NCI-H1048 (cell line): ENCODE measurements around the gene VSX1.

Experiments
- DNase-seq: peaks from one replicate; lab custom pipeline; 2025; lab: John Stamatoyannopoulos, UW

Gene VSX1

DNA sequence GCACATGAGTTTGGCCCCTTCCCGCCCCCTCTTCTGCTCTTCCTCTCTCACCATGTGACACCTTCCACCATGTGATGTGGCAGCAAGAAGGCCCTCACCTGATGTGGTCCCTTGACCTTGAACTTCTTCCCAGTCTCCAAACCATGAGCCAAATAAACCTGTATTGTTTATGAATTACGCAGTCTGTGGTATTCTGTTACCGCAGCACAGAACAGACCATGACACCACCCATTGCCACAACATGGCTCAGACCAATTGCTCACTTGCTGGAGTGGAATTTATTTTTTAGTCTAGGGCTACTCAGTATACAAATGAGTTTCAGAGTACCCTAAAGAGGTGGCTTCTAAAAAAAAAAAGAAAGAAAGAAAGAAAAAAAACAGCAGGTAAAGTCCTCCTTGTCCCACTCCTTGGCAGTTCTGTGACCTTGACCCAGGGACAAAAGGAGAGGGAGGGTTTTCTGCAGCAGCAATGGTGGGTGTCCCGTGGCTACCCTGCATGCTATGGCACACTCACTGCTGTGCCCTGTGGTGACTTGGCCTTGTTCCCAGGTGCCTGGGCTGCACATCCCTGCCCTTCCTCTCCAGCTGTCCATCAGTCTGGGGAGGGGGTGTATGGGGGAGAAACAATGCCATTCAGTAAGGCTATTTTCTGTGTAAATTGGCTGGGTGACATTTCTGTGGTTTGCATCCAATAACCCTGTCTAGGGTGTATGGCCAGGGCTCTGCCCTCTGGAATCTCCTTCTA is 5.4 kb upstream of the VSX1 start:
- no peak for DNase-seq

DNA sequence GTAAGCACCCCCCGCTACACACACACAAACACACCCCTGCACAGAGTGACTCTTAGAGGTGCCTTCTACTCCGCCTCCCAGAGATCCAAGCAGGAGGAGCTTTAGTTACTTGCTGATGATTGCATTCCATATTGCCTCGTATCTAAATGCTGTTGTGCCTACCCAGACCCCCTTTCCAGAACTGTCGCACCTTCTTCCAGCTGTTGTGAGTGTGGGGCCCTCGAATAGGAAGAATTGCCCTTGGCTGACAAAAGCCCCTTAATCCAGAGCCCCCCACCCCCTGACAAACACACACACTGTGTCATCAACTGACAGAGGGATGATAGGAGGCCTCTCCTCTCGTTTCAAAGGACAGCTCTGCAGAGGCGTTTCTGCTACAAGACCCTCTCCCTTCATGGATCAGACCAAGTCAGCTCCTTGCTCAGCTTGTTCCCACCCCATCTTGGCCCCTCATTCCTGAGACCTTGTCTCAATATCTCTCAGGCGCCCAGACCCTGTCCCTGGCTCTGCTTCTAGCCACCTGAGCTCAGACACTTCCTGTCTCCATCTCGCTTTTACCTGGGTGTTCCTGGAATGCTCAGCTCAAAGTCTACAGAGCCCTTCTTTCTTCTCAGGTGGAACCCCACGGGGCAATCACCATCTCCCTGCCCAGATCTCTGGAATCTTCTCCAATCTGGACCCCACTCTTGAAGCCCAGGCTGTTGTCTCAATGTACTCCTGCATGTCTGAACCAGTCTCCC is 4.0 kb upstream of the VSX1 start:
- no peak for DNase-seq

DNA sequence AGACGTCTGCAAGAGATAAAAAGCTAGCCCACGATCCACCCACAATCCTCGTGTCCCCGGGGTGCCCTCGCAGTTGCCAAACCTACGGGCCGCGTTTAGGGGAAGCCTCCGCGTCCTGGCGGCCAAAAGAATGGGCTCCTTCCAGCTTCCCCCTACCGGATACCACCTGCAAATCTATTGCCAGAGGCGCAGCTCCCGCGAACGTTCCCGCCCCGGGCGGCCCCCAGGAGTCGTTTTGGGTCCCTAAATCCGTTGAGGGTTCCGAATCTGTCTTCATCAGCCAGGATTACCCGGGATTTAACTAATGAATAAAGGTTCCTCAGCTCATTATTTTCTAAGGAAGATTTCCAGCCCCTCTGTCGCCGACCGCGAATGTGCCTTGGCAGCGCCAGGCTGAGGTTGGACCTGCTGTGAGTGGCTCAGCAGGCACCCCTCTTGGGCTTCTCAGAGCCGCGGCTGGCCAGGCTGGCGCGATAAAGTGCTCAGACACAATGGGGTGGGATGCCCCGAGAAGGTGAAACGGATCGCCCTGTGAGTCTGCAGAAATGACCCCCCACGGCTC is 2.8 kb upstream of the VSX1 start:
- DNase-seq = no peak

DNA sequence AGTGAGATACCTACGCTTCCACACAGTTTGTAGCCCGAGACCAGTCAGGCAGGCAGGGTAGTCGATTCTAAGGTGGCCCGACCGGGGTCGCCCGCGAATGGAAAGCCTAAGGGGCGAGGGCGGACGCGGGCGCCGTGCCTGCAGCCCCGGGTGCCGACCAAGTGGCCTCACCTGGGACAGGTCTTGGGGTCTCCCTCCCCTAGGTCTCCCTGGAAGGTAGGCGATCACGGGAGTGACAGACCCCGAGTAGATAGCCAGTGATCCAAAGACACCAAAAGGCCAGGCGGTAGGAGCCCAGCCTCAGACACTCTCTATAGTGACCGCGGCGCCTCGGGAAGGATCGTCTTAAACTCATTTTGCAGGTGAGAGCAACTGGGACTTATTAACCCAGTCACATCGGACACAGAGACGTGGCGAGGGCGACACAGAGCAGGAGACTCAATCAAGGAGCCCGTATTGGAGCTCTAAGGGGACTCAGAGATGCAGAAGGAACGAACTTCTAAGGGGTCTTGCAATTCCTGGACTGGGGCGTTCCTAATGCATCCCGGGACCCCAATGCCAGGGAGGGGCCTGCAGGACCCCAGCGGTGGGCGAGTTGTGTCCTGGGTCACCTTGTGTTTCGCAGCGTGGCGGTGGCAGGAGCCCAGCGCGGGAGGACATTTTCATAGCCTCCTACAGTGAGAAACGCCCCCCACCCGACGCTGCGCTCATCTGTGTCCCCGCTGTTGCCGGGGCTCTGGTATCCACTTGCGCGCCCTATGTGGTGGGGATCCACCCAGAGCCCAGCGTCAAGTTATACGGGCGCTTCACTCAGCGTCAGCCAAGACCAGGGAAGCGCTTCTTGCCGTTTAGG is 2.1 kb upstream of the VSX1 start:
- no peak for DNase-seq

DNA sequence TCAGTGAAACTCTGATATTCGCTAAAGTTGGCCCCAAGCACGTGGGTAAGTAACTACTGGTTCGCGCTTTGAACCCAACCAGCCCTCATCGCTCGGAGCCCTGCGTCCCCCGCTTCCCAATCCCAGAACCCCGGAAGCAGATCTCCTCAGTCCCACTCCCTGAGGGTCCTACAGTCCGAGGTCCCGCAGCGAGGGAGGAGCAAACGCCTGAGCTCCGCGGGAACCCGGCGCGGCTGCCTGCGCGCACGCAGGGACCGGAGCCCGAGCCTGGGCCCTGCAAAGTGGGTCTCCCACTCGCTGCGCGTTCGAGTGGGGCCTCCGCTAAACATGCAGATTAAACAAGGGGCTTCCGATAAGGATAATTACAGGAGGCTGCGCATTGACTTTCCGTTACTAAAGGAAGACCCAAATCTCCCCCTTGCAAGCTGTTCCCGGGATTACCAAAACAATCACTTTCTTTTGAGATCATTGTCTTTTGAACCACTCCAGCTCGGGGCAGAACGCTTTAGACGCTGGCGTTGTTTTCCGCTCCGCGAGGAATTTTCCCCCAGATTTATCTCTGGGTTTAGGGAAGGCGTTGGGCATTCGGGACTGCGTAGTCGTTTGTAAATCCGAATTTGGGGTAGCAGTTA is 1.3 kb upstream of the VSX1 start:
- no peak for DNase-seq

DNA sequence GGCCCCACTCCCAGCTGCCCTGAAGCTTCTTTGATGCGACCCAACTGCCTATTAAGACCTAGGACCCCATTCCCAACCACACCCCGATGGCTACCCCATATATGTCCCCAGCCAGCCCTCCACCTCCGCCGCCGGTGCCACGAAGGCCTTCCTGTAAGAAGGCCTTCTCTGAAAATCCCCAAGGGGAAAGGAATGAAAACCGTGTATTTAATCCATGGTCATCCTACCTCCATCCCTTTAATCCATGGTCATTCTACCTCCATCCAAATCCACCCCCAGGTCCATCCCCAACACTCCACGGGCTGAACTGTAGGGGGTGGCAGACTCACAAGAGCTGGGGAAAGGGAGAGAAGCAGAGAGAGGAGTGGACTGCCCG is 545 bp upstream of the VSX1 start:
- no peak for DNase-seq

DNA sequence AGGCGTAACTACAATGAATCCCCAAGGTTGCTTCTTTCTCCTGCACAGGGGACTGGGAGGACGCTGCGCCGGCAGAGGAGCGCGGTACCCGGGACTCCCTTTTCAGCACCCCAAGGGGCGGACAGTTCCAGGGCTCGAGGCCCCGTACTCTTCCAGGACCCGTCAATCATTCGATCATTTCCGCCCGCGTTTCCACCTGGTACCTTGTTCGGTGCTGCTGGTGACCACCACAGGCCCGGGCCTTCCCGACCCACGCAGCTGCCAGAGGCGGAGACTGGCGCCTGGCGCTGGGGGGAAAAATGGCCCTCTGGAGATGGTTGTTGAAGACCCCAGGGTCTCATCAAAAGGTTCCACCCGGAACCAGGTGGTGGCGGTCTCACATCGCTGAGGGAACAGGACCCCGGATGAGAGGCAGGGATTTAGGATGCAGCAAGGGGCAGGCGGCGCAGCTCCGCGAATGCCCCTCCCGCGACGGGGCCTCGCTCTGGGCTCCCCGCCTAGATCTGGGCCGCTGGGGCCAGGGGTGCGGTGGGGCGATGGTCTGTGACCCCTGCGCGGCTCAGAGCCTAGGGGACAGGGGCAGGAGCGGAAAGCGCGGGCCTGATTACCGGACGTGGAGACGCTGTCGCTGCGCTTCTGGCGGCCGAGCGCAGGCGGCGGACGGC is 744 bp downstream of the VSX1 start:
- DNase-seq = no peak

DNA sequence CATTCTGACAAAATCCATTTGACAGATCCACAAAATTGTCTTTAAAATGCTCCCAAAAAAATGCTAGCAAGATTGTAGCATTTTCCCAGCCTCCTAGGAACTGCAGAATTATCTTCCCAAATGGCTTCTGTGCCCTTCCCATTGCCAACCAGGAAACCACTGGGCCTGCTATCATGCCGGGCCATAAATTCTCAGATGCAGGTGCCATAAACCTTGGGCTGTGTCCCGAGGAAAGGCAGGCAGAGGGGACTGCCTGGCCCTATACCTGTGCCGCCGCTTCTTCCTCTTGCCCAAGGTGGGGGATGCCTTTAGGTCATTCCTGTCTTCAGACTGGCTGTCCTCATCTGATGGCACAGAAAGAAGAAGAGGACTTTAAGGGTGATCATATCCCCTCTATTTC is 2.8 kb downstream of the VSX1 start:
- DNase-seq = no peak

DNA sequence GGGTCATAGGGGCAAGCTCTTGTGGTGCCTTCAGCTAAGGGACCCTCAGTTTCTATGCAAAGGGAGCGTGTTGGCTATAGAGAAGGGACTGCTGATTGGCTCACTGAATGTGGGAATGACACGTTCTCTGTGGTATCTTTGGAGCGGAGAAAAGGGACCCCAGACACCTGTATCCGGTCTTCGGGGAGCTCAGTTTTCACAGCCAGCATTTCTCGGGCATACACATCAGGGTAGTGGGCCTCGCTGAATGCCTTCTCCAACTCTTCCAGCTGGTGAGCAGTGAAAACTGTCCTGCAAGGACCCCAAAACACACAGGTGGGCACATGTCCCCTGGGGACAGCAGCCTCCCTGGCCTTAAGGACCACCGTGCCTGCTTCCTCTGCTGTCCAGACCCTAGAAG is 3.3 kb downstream of the VSX1 start:
- DNase-seq = no peak

DNA sequence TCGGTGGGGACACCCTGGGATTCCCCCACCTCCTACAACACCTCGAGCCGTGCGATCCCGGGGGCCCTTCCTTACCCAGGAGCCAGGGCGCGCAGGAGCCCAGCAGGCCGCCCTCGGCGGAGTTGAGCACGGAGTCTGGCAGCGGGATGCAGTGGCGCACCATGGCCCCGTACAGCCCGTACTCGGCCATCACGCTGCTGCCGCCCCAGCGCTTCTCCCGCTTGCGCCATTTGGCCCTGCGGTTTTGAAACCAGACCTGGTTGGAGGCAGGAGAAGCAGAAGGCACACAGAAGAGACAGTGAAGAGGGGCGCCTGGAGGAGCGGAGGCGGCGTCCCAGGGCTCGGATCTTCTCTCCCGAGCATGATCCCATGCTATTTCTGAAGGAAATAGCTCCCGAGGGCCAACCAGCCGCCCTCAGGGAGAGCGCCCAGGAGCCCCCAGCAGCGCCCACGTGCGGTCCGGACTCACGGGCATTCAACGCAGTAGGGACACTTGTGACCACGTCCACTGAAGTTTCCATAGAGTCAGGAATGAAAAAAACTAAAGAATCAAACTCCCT is 4.3 kb downstream of the VSX1 start:
- DNase-seq = no peak

DNA sequence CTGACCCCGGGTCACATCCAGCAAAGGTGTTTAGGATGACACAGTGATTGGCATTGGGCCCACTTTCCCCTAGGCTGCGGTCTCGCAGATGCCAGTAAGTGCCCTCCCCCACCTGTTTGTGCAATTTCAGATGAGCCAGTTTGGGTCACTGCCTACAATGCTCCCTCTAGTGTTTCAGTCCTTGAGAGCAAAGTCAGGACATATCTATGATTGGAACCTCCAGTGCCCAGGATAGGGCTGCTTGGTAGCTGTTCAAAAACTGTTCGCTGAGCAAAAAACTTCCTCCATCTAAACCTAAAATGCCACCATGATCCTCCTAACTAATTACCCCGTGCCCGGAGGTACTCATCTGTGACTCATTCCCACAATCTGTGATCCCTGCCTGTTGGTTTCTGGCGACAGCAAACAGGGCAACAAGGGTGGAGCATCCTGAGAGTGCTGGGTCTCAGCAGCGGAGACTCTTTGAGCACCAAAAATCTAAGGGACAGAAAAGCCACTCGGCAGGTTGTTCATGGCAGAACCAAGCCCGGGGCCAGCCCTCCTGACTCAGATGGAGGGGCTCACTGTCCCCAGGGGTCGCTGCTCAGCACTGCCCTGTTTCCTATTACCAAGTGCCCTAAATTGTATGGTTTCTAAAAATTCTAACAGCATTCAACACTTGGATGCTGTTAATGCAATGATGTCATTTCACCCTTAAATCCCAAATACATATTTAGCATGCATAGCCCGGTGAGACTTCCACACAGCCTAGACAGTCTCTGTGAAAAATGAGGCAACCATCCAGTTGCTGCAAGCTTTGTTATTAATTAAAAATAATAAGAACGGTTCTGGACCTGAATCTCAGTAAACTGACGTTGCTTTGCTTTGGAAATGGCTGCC is 5.0 kb downstream of the VSX1 start:
- no peak for DNase-seq

DNA sequence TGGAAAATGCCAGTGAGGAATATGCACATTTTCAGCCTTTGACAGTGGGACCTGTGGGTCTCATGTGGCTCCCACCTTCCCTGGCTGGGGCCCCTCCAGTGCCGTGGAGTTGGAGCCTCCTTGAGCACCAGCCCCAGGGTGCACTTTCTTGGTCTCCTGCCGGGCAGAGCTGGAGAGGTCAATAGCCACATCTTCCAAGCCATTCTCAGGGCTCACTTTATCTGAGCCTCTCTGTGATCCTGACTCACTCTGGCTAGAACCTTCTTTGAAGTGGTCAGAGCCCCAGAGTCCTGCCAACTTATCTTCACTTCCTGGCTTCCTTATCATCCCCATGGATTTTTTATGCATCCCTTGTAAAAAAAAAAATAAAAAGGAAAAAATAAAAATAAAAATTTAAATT is 5.7 kb downstream of the VSX1 start:
- DNase-seq = no peak

DNA sequence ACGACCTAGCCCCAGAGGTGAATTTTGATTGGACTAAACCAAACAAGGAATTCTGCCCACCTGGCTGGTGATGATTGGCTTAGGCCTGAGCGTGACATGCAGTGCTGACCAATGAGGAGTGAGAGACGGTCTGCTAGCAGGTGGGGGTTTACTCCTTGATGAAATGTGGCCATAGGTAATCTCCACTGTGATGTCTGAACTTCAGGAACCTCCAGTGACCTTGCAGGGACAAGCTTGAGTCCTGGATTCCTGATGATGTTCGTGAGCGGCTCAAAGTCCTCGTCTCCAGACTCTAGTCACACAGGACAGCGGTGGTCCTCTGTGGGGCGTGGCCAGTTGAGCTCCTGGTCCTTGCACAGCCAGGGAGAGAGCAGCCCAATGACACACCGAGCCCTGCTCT is 8.4 kb downstream of the VSX1 start:
- no peak for DNase-seq

DNA sequence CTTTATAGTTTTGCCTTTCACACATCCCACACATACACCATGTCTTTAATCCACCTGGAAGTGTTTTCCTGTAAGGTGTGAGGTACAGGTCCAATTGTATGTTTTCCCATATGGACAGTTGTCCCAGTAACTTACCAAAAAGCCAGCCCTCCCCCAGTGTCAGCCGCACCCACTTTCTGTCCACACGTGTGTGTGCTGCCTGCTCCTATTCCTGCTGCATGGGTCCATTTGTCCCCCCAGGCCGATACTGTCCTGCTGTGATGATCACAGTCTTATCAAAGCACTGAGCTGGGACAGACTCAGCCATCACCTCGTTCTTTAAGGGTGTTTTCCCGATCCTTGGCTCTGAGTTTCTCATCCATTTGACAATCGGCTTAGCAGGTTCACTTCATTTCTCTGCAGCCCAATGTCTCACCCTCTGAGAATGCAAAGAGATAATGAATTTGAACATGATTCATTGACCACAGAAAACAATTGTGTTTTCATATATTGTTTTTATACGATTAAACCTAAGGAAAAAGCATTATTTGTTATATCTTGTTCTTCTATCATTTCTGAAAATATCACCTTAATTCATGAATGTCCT is 9.6 kb downstream of the VSX1 start:
- no peak for DNase-seq

DNA sequence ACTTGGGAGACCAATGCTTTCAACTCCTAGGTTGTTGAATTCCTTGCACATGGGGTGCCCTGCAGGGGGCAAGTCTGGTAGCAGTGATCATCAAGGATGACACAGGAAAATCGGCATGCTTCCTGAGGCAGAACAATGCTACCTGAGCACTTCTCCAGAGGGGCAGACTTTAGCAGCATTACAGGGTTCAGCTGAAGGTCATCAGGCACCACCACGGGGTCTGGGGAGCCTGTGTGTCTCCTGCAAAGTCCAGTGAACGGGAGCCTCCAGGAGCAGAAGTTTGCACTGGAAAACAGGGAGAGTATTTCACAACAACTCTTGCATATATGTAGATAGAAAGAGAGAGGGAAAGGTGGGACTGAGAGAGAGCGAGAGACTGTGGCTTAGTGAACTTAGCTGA is 10.2 kb downstream of the VSX1 start:
- DNase-seq = no peak

DNA sequence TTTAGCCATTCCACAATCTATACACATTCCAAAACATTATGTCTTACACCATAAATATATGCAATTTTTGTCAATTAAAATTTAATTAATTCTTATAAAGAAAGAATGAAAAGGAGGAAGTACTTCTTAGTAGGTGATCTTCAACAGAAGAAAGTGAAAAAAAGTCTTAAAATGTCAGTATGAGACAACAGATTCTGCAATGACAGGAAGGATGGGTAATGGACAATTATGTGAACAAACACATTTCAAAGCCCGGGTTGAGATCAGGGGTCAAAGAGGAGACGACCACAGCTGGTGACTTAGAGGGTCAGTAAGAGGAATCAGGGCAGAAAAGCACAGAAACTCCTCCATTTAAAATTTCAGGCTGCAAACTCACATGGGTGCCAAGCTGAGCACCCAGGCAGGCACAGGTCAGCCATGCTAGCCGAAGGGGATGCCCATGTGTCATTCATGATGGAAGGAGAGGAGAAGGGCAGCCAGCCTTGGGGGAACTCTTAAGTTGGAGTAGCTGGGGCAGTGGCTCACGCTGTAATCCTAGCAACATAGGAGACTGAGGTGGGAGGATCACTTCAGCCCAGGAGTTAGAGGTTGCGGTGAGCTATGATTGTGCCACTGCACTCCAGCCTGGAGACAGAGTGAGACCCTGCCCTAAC is 11.0 kb downstream of the VSX1 start:
- no peak for DNase-seq

DNA sequence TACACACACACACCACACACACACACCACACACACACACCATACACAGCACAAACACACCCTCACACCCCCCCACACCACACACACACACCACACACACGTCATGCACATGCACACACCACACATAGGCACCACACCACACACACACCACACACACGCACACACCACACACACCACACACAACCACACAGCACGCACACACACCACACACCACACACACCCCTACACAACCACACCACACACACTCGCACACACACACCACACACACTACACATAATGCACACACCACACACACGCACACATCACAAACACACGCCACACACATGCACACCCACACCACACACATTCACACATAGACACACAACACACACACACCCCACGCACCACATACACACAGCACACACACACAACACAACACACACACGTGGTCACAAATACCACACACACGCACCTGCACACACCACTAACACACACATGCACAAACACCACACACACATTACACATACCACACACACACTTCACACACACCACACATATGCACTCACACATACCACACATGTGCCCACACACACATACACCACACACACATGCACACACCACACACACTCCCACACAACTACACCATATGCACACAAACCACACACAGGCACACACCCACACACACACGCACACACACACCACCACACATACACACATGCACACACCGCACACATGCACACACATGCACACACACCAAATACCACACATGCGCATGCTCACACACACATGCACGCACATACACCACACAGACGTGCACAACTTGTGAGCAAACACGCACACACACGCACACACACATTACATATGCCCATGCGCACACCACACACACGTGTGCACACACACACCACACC is 14.6 kb downstream of the VSX1 start:
- no peak for DNase-seq

DNA sequence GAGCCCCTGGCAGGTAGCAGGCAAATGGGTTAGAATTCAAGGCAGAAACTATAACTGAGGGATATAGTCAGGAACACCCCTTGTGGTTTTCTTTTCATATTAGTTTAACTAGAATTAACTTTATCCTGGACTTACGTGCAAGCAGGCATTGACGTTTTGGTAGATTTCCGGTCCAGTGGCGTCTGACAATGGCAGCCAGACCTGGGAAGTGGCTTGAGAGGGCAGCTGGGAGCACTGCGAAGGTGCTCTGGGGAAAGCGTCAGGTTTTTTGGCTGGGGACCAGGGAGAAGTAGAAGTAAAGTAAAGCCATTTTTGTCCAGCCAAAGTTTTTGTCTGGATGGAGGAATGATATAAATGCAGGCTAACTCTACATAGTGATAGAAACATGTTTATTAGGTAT is 15.6 kb downstream of the VSX1 start:
- DNase-seq = no peak
